Body of pancreas (tissue), 4 donors: ENCODE results near the gene CIAO2B. TPM values are rescaled to one million over a fixed set of nuclear protein-coding genes. Genes with fewer than 3 reads are reported as not detected.
A peak's percentile ranks its signal among the peaks of the same experiment; 100 is the strongest.
"Not testable (repeated sequence)": the region's sequence is repeated elsewhere in the genome, so short reads cannot be mapped to it uniquely, and the experiment has no call there.

Source experiments
- ATAC-seq: fragments of 150-250 bp; one replicate; pipeline ENCODE4 v1.9.1; 2016
- DNase-seq, 4 donors: peaks; one replicate each; pipeline ENCODE4 v3.0.0-alpha.2; 2019
- H3K27ac ChIP-seq, 4 donors: fragments of 200-600 bp; sonication (generic); 1 replicate in 3 of 4; 2 replicates in 1 of 4; pipeline versions ENCODE4 v1.5.1 to v1.6.1; 2016 to 2019; ENCODE audit warnings: mild to moderate bottlenecking in 1 of 4, mixed read lengths in 1 of 4, moderate library complexity in 1 of 4
- H3K27me3 ChIP-seq, 2 donors: fragments of 200-600 bp; sonication (generic); one replicate each; pipeline ENCODE4 v1.6.0; 2016; ENCODE audit warnings: mild to moderate bottlenecking in 1 of 2
- H3K36me3 ChIP-seq, 2 donors: fragments of 200-600 bp; sonication (generic); replicated peaks in 1 of 2; 2 replicates each; pipeline ENCODE4 v1.5.1; 2016; ENCODE audit warnings: low read depth in 2 of 2; ENCODE audit not compliant: insufficient read depth in 1 of 2
- H3K4me1 ChIP-seq: fragments of 200-600 bp; sonication (generic); one replicate; pipeline ENCODE4 v1.6.0; 2016
- H3K4me3 ChIP-seq, 2 donors: fragments of 200-600 bp; sonication (generic); 1 replicate in 1 of 2; 2 replicates in 1 of 2; pipeline ENCODE4 v1.5.1; 2016 to 2019
- H3K9me3 ChIP-seq, 3 donors: fragments of 200-600 bp; sonication (generic); 1 replicate in 2 of 3; 2 replicates in 1 of 3; pipeline ENCODE4 v1.5.1; 2016
- POLR2A ChIP-seq, 3 donors: fragments of 450-650 bp; IDR thresholded peaks; one replicate each; pipeline ENCODE4 v1.6.1; 2016; ENCODE audit warnings: antibody characterized with exemption in 3 of 3, mild to moderate bottlenecking in 2 of 3
- WGBS, 2 donors: methylation state at CpG; one replicate each; pipeline ENCODE4 v1.1.5; 2017; 5-methylcytosine and 5-hydroxymethylcytosine counted together
- intact Hi-C: fragments of 100-400 bp; cut with DNase I; formaldehyde crosslinking; loops from one replicate; pipeline ENCODE4 v1.15.1; 2023
- total RNA-seq, 2 donors: library from RNA; depleted of rRNA; stranded (reverse); fragments of >200 nt; gene quantifications; one replicate each; pipeline ENCODE4 v1.1.0, GENCODE V29; 2016
- TF ChIP-seq, protein P1 (sequence below), 7 experiments: fragments of 450-650 bp in 4 of 7; fragments of 200-600 bp in 3 of 7; sonication (generic) in 3 of 7; IDR thresholded peaks; one replicate each; pipeline ENCODE4 v1.5.1; 2016 to 2019; ENCODE audit warnings: antibody characterized with exemption in 7 of 7

CIAO2B gene
- total RNA-seq, 2 donors from 2014 or later, result 7.6 to 15.3 TPM

DNA sequence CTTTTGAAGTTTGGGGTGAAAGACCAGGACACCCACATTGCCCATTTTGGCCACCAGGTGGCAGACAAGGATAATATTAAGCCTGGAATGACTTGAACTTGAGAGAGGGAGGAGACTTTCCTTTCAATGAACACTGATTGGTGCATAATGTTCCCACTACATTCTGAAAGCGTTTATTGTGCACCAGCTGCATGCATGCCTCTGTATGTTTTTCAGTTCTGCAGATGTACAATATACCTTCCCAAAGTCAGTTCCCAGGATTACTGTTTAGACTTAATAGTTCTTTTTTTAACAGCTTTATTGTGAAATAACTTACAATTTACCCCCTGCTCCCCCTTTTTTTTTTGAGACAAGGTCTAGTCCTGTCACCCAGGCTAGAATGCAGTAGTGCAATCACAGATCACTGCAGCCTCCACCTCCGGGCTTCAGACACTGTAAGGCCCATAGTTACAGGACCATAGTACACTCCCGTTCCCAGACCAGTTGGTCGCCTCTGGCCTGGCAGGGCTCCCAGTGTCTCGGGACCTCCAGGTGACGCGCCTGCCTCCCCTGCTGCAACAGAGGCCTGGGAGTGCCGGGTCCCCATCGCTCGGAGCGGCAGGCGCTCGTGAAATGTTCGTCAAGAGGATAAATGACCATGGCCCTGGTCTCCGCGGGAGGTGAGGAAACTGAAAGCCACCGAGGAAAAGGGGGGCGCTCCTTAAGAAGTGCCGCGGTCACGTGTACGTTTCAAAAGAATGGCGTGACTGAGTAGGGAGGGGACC is 13.3 kb upstream of the CIAO2B start:
- H3K27me3 ChIP-seq, result peaks cover 0 to 9% of the 10 kb centered on the region in 2 donors
- DNase-seq (peak; percentile 82 to 92 (median 85)), ATAC-seq (peak; percentile 88)
- no peak for TF ChIP-seq POLR2A (IDR thresholded peaks at IDR 0.05)
- TF ChIP-seq, protein P1, sequence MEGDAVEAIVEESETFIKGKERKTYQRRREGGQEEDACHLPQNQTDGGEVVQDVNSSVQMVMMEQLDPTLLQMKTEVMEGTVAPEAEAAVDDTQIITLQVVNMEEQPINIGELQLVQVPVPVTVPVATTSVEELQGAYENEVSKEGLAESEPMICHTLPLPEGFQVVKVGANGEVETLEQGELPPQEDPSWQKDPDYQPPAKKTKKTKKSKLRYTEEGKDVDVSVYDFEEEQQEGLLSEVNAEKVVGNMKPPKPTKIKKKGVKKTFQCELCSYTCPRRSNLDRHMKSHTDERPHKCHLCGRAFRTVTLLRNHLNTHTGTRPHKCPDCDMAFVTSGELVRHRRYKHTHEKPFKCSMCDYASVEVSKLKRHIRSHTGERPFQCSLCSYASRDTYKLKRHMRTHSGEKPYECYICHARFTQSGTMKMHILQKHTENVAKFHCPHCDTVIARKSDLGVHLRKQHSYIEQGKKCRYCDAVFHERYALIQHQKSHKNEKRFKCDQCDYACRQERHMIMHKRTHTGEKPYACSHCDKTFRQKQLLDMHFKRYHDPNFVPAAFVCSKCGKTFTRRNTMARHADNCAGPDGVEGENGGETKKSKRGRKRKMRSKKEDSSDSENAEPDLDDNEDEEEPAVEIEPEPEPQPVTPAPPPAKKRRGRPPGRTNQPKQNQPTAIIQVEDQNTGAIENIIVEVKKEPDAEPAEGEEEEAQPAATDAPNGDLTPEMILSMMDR (IDR thresholded peaks at IDR 0.05), result peak; percentile 70 to 92 (median 90)
- 0 to 1% methylated on average over 22 to 23 of the region's 23 CpGs for WGBS, 2 donors
- H3K9me3 ChIP-seq, result no peaks in the 10 kb centered on the region
- peaks cover 10% of the 10 kb centered on the region for H3K4me1 ChIP-seq
- no peak overlapping the region for H3K27ac ChIP-seq
- peak overlapping the region in 1 of 2 donors; percentile 47 for H3K4me3 ChIP-seq
- H3K36me3 ChIP-seq, result peaks cover 0 to 1% of the 10 kb centered on the region in 2 donors
- intact Hi-C loops, result no loop called here

DNA sequence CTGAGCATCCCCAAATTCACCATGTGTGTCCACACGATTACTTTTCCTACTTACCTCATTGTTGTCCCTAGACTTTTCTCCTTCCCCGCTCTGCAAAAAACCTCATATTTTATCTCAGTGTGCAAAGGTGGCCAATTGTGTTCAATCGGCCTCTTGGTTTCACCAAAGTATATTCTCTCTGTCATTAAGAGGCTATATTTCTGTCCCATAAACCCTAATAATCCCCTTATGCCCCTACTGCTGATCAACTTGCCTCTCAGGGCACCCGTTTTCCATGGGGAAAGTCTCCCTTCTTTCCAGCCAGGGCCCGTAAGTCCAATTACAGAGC is 12.7 kb upstream of the CIAO2B start:
- ATAC-seq, result no peak
- WGBS, 2 donors, result 19 to 20% methylated on average over 5 of the region's 5 CpGs
- H3K36me3 ChIP-seq, result peaks cover 3 to 7% of the 10 kb centered on the region in 2 donors
- no peak for DNase-seq
- peaks cover 0 to 9% of the 10 kb centered on the region in 2 donors for H3K27me3 ChIP-seq
- H3K4me1 ChIP-seq, result peaks cover 10% of the 10 kb centered on the region
- no peaks in the 10 kb centered on the region for H3K9me3 ChIP-seq
- TF ChIP-seq, protein P1 (IDR thresholded peaks at IDR 0.05), result no peak
- TF ChIP-seq POLR2A (IDR thresholded peaks at IDR 0.05), result no peak
- no peak overlapping the region for H3K27ac ChIP-seq
- H3K4me3 ChIP-seq, result no peak overlapping the region
- intact Hi-C loops, result no loop called here

DNA sequence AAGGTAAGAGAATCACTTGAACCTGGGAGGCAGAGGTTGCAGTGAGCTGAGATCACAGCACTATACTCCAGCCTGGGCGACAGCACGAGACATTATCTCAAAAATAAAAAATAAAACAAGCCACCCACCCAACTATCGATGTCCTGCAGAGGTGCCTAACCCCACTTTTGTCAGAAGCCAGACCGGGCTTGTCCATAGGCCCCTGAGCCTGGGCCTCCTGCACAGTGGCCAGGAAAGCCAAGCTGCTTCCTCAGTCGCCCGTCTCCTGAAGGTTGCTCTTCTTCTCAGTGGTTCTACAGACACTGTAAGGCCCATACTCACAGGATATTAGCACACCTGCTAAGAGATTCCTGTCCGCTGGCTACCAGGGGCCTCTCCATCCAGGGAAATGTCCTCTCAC is 12.3 kb upstream of the CIAO2B start:
- Histone ChIP-seq H3K9me3 (no peaks in the 10 kb centered on the region), H3K36me3 (peaks cover 7 to 9% of the 10 kb centered on the region in 2 donors), H3K4me1 (peaks cover 10% of the 10 kb centered on the region), H3K27me3 (peaks cover 0 to 9% of the 10 kb centered on the region in 2 donors), H3K4me3 (no peak overlapping the region), H3K27ac (no peak overlapping the region)
- ATAC-seq (no peak), DNase-seq (no peak)
- WGBS, 2 donors, result 68 to 72% methylated on average over 7 of the region's 7 CpGs
- intact Hi-C loops, result no loop called here
- TF ChIP-seq POLR2A (IDR thresholded peaks at IDR 0.05), result no peak
- TF ChIP-seq, protein P1 (IDR thresholded peaks at IDR 0.05), result no peak

DNA sequence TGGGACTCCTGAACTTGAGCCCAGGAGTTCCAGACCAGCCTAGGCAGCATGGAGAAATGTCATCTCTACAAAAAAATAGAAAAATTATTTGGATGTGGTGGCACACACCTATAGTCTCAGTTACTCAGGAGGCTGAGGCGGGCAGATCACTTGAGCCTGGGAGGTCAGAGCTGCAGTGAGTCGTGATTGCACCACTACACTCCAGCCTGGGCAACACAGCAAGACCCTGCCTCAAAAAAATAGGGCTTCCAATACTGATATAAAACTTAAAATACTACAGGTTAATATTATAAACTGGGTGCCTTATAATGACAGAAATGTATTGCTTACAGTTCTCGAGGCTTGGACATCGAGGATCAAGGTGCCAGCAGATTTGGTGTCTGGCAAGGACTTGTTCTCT is 11.7 kb upstream of the CIAO2B start:
- TF ChIP-seq, protein P1 (IDR thresholded peaks at IDR 0.05), result no peak
- no peak for TF ChIP-seq POLR2A (IDR thresholded peaks at IDR 0.05)
- no peak for ATAC-seq
- intact Hi-C loops, result no loop called here

DNA sequence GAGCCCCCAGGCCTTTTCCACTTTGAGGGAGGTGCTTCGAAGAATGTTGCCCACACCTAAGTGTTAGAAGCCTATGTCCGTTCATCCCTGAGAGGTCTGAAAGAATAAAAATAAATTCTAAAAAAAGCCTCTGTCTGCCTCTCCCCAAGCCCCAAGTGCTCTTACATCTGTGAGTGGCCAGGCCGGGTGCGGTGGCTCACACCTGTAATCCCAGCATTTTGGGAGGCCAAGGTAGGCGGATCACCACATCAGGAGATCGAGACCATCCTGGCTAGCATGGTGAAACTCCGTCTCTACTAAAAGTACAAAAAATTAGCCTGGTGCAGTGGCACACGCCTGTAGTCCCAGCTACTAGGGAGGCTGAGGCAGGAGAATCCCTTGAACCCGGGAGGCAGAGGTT is 10.8 kb upstream of the CIAO2B start:
- ATAC-seq, H3K9me3 ChIP-seq, DNase-seq, H3K27ac ChIP-seq, intact Hi-C loops, H3K27me3 ChIP-seq, H3K4me3 ChIP-seq: not testable (repeated sequence)
- 77 to 78% methylated on average over 9 of the region's 9 CpGs for WGBS, 2 donors
- peaks cover 10 to 14% of the 10 kb centered on the region in 2 donors for H3K36me3 ChIP-seq
- H3K4me1 ChIP-seq, result peaks cover 10% of the 10 kb centered on the region

More for the DNA sequence above, 11.7 kb upstream of the CIAO2B start:
- Histone ChIP-seq H3K9me3 (no peaks in the 10 kb centered on the region), H3K36me3 (peaks cover 10 to 14% of the 10 kb centered on the region in 2 donors), H3K27me3 (peaks cover 0 to 9% of the 10 kb centered on the region in 2 donors), H3K27ac (no peak overlapping the region), H3K4me1 (peaks cover 10% of the 10 kb centered on the region), H3K4me3 (no peak overlapping the region)
- WGBS, 2 donors, result 64 to 77% methylated on average over 4 of the region's 4 CpGs
- DNase-seq, result no peak
